ENCODE results near the gene XK.
"Not testable (repeated sequence)": the region's sequence is repeated elsewhere in the genome, so short reads cannot be mapped to it uniquely, and the experiment has no call there.

XK gene

DNA sequence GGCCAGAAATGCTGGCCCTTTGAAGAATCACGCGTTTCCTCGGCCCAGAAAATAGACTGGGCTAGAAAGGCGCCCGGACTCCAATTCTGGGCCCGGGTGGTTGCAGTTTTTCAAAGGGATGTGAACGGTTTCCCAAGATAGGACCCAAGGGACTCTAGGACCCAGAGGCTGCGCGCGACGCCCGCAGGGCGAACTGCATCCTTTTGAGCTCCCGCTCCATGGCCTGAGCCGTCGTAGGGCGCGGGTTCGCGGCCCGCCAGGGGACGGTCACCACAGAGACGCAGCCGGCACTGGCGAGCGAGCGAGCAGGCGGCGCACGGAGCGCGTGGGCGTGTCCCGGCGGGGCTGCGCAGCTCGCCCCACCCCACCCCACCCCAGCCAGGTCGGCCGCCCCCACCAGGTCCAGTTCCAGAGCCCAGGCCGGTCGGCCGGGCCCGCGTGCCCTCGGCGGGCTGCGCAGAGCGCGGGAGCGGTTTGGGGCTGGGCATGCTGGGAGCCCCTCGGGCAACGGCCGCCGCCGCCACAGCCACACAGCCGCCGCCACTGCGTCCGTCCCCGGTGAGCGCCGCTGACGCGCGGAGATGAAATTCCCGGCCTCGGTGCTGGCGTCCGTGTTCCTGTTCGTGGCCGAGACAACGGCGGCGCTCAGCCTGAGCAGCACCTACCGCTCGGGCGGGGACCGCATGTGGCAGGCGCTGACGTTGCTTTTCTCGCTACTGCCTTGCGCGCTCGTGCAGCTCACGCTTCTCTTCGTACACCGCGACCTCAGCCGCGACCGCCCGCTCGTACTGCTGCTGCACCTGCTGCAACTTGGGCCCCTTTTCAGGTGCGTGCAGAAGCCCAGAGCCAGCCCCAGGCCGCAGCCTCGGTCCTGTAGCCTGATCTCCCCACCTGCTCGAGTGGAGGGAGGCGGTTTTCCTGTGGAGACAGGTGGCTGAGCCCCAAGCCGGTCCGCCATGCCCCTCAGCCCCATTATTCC lies at the start of gene XK:
Gene XK (plus strand): TSS at position 411 of the 979 bp plus-strand sequence. CDS start 171 bp downstream, at position 582.
- peak; percentile 31 for DNase-seq

DNA sequence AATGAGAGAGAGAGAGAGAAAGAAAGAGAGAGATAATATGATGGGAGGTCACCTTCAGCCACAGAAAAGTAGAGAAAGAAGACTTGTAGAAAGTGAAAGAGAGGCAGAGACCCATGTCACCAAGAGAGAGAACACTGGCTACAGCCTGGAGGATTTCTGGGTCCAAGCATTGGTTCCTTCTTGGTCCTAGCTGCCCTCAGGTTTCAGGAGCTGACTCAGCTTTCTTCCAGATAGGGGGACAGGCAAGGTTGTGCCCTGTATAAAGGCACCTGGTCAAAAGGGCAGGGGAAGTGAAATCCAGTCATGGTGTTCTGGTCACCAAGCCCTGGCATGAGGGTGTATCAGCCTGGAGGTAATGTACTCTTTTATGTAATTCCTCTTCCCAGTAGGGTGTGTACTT lies 47.5 kb upstream of the XK start:
- DNase-seq = no peak

DNA sequence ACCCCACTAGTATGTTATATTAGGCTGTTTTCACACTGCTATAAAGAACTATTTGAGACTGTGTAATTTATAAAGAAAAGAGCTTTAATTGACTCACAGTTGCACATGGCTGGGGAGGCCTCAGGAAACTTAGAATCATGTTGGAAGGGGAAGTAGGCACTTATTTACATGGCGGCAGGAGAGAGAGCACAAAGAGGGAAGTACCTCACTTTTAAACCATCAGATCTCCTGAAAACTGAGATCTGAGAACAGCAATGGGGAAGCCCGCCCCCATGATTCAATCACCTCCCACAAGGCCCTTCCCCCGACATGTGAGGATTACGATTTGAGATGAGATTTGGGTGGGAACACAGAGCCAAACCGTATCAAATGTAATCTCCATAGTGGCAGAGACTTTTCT lies 45.4 kb upstream of the XK start:
- DNase-seq = no peak

DNA sequence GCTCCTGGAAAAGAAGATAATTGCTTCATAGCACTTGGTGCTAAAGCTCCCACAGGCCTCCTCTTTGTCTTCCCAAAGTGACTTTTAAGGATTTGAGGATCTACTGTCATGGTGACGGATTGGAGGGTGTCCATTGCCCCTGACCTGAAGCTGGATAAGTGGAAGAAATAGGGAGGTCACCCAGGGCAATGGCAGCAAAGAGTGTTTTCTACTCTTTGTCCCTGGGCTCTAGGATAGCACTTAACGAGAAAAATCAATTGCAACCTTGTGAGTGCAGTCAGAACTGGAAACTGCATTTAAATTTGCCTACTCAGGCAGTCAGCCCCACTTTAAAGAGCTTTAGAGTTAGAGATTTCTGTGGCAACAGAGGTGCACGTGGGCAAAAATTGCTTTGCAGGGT lies 43.7 kb upstream of the XK start:
- DNase-seq = no peak

GRCh38 chrX:37644381-37645305 lies 40.9 kb upstream of the XK start:
- no peak for DNase-seq

GRCh38 chrX:37646254-37646653 lies 39.3 kb upstream of the XK start:
- DNase-seq = no peak

DNA sequence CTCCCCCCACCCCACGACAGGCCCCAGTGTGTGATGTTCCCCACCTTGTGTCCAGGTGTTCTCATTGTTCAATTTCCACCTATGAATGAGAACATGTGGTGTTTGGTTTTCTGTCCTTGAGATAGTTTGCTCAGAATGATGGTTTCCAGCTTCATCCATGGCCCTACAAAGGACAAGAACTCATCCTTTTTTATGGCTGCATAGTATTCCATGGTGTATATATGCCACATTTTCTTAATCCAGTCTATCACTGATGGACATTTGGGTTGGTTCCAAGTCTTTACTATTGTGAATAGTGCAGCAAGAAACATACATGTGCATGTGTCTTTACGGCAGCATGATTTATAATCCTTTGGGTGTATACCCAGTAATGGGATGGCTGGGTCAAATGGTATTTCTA lies 34.7 kb upstream of the XK start:
- not testable (repeated sequence) for DNase-seq

DNA sequence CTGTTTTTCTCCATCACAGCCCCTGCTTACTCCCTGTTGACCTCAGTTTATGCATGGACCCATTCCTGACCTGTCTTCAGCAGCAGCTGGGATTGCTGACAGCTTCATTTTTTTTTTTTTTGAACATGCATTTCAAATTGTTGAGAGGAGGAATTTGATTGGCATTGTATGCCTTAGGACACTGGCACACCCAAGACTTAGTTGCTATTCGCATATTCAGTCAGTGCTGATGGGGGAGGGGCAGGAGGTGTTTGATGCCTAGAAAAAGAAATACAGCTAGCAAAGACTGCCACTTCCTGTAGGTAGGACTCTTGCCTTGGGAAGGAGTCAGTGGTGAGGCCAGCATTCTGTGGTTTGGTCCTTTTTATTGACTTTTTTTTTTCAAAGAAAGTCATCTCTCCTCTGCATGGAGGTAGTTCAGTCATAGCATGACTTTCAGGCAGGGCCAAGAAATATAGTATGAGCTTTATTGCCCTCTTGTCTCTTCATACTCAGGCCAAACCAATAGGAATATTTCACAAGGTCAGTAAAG lies 33.6 kb upstream of the XK start:
- DNase-seq = no peak

GRCh38 chrX:37652589-37653231 lies 32.9 kb upstream of the XK start:
- no peak for DNase-seq

- DNase-seq = no peak
Observed at GRCh38 chrX:37653397-37654085, 32.0 kb upstream of the XK start.

GRCh38 chrX:37658343-37659030 lies 27.1 kb upstream of the XK start:
- no peak for DNase-seq

GRCh38 chrX:37659047-37659446 lies 26.5 kb upstream of the XK start:
- no peak for DNase-seq

DNA sequence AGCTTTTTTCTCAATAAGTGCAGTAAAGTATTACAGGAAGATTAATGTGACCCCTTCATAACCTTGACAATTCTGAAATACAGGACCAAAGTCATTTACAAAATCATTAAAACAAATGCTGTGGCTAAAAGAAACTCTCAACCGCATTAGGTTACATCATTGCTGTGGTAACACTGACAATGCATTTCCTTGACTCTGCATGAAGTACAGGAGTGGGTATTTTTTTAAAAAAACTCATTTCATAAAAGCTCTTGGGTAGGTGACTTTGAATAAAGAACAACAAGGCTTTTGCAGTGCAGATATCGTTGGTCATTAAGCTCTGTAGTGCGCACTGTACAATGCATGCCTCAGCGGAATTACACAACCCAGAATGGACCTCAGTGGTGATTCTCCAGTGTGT lies 23.4 kb upstream of the XK start:
- no peak for DNase-seq

GRCh38 chrX:37666516-37666915 lies 19.1 kb upstream of the XK start:
- no peak for DNase-seq

DNA sequence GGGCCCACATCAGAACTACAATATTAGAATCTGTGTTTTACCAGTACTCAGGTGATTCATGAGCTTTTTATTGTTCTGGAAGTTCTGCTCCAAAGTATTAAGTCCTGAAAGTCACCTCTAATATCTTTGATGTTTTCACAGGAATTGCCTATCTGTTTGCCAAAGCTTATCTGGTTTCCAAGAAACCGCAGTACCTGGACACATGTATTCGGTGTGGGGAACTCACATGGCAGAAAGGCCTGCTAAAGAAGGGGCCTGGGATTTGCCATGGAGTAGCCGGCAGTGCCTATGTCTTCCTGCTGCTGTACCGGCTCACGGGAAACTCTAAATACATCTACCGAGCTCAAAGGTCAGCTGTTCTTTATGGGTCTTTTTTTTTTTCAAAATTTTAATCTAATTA lies 18.4 kb upstream of the XK start:
- DNase-seq = no peak

- DNase-seq = no peak
Observed at GRCh38 chrX:37672563-37672962, 13.0 kb upstream of the XK start.

GRCh38 chrX:37676811-37677210 lies 8.8 kb upstream of the XK start:
- DNase-seq = no peak

DNA sequence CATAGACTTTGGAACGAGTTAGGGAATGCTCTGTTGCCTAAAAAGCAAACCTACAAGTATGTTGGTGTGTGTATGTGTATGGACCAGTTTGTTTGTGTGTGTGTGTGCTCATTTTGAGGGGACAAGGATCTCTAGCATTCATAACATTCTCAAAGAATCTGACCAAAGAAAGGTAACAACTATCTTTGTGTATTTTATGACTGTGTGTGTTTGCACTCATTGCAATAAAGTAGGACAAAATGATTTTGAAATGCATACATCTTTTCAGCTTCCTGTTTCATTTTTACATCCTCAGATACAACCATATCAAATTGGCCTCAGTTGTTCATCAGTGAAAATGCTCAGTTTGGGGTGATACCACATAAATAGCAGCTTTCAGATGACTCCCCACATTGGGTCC lies 8.3 kb upstream of the XK start:
- no peak for DNase-seq

- DNase-seq = no peak
Observed at GRCh38 chrX:37677765-37678164, 7.8 kb upstream of the XK start.

GRCh38 chrX:37678574-37678973 lies 7.0 kb upstream of the XK start:
- no peak for DNase-seq

- no peak for DNase-seq
Observed at GRCh38 chrX:37679230-37679629, 6.4 kb upstream of the XK start.

GRCh38 chrX:37679888-37680287 lies 5.7 kb upstream of the XK start:
- DNase-seq = no peak

Measured in stimulated activated naive CD4-positive, alpha-beta T cell treated with Interleukin-2 at 50 U/mL for 16 hours (primary cell).